Muscle of back (tissue), 11 donors: ENCODE data around the gene SPINK14. TPM values are rescaled to one million over a fixed set of nuclear protein-coding genes. Genes with fewer than 3 reads are reported as not detected.

Experiments used
- DNase-seq, 3 donors: peaks; one replicate each; pipeline versions ENCODE4 v3.0.0 to v3.0.0-alpha.2; 2013
- polyA plus RNA-seq, 10 donors: library from polyadenylated mRNA; unstranded; fragments of 120-200 nt; gene quantifications; one replicate each; pipeline ENCODE4 v1.2.1, GENCODE V29; 2013; ENCODE audit not compliant: insufficient read length in 10 of 10

The SPINK14 gene
- polyA plus RNA-seq, 10 donors: not detected

DNA sequence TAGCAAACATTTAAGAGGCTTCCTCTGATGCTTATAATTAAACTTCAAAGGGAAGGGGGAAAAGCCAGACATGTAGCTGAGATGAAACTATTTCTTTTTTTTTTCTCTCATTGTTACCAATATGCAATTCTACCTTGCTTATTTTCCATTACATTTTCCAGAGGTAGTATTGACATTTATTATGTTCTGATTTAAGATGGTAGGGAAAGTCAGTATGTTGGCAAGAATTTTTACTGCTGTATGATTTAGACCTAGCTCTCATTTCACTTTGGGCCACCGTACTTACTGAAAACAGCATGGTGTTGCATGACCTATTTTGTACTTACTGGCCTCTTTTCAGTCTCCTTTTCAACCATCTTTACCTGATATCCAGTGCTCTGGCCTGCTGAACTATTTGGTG, 24.9 kb downstream of the SPINK14 start:
- DNase-seq: no peak

DNA sequence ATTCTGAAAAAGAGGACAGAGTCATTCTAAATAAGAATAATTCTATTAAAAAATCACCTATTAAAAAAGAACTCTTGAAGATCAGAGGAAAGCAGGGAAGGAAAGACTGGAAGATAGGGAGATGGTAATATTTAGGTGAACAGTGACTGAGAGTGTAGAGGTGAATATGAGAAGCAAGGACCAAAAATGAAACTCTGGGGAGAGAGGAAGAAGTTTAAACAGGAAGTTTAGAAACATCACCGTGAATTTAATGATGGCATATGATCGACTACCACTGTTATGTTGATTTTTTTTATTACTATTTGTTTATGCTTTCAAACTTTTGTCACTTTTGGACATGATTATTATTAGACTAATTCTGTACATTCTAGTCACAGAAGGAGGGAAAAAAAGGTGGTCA, 32.8 kb downstream of the SPINK14 start:
- DNase-seq: no peak

DNA sequence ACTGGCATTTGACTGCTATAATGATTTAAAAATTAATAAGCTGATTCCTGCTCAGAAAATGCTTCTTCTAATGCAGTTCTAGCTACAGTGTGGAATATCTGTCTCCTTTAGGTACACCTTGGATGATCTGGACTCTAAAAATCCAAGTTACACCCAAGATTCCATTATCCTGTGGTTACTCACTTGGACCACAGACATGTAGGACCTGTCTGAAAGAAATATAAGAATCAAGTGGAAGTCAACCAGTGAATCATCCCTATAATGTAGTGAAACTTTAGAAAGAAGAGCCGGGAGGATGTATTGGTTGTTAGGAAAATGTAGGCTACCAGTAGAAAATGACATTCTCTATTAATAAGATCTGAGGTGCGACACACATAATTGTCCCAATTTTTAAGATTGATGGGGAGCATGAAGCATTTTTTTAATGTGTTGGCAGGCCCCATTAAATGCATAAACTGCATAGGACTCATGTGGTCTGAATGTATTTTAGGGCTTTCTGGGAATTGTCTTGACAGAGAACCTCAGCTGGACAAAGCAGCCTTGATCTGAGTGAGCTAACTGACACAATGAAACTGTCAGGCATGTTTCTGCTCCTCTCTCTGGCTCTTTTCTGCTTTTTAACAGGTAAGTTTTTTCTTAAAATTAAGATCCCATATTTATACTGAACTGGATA, 34.3 kb downstream of the SPINK14 start, which contains the start of gene SPINK6:
Gene SPINK6, plus strand, starts transcription at position 512 of the 673 bp plus-strand sequence. Its CDS starts 55 bp downstream, at position 567.
- DNase-seq: no peak

GRCh38 chr5:148205044-148205806, 36.9 kb downstream of the SPINK14 start:
- no peak for DNase-seq

GRCh38 chr5:148205865-148206264, 37.5 kb downstream of the SPINK14 start:
- no peak for DNase-seq

DNA sequence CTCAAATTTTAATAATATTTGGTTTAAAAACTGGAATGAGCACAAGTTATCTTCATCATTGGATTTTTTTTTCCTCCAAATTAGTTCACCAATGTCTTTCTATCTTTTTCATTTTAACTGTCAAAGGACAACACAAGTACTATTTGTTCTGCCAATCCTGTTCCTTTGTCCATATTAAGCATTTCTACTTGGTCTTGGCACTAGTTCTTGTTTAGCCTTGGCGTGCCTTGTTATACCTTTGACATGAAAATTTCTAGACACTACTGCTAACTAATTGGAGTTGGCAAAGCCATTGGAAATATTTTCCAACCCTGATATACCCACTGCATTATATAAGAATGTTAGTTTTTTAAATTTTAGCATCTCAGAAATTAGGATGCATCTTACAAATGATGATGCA, 38.3 kb downstream of the SPINK14 start:
- no peak for DNase-seq

GRCh38 chr5:148208226-148208625, 39.9 kb downstream of the SPINK14 start:
- no peak for DNase-seq

GRCh38 chr5:148209151-148209770, 40.9 kb downstream of the SPINK14 start:
- DNase-seq: no peak

DNA sequence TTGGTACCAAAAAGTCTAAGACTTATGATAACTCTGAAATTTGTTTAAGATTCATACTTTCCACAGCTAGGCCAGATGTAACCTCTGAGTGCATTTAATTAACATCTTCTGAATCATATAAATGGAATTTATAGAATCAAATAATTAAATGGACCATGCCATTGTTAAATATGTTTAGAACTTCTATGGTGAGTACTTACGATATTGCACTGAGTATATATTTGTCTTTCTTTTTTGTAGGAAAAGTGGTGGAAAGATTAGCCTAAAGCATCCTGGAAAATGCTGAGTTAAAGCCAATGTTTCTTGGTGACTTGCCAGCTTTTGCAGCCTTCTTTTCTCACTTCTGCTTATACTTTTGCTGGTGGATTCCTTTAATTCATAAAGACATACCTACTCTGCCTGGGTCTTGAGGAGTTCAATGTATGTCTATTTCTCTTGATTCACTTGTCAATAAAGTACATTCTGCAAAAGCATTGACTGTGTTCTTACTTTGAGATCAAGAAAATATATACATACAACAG, 46.4 kb downstream of the SPINK14 start:
- peak in 2 of 3 donors; percentile 9 to 15 for DNase-seq

GRCh38 chr5:148221508-148221907, 53.2 kb downstream of the SPINK14 start:
- DNase-seq: no peak

DNA sequence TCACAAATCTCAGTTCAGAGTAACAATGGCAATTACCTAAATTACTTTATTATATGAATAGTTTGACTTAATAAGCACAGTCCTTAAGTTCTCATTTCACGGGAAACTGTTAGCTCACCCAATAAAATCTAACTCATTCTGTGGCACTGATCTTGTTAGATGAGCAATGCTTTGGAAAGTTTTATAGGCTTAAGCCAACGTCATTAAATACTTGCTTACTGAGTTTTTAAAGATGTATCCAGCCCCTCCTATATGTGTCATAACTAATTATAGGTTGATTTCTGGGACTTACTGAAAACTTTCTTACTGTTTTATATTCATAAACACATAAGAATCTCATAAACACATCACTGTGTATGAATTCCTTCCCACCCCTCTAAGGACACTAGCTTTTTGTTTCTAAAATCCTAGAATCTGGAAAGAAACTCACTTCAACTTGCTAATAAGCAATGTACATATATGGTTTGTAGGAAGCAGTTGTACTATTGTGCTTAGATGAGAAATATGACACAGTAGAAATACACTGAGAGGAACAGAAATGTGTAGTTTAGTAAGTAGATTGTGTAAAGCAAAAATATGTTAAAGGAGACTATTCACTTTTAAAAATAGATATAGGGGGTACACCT, 55.9 kb downstream of the SPINK14 start:
- no peak for DNase-seq

Other genes with a start within 250 kb of the SPINK14 start
- 1 to 10 TPM in 1 of 10 donors, under 1 TPM in 7, not detected in 2; 0.07 to 4.0 (median 0.24) TPM for gene SPINK5, start 104.6 kb upstream of the SPINK14 start, polyA plus RNA-seq
- not detected for gene SPINK6, start 34.5 kb downstream of the SPINK14 start, polyA plus RNA-seq
- gene MARCOL, start 70.0 kb downstream of the SPINK14 start, polyA plus RNA-seq: not detected
- gene SPINK13, start 100.2 kb downstream of the SPINK14 start, polyA plus RNA-seq: under 1 TPM in 5 of 10 donors, not detected in 5; 0.23 to 0.69 (median 0.47) TPM
- gene SPINK7, start 143.9 kb downstream of the SPINK14 start, polyA plus RNA-seq: under 1 TPM in 1 of 10 donors, not detected in 9; 0.38 TPM
- gene SPINK9, start 167.0 kb downstream of the SPINK14 start, polyA plus RNA-seq: under 1 TPM in 3 of 10 donors, not detected in 7; 0.33 to 0.62 (median 0.53) TPM
- gene FBXO38, start 215.4 kb downstream of the SPINK14 start, polyA plus RNA-seq: 10 to 100 TPM; 19.7 to 32.4 (median 25.9) TPM